ENCODE measurements around the gene DUS4L. TPM values are rescaled to one million over a fixed set of nuclear protein-coding genes. Genes with fewer than 3 reads are reported as not detected.

Gene DUS4L
- polyA plus RNA-seq, 1 donor: 22.3 TPM

GRCh38 chr7:107579885-107580715 lies 16.3 kb downstream of the DUS4L start, which contains the start of gene BCAP29:
Gene BCAP29 (plus strand): TSS chr7:107580246. CDS start chr7:107580773, 527 bp downstream.
- peak; percentile 65 for DNase-seq

DNA sequence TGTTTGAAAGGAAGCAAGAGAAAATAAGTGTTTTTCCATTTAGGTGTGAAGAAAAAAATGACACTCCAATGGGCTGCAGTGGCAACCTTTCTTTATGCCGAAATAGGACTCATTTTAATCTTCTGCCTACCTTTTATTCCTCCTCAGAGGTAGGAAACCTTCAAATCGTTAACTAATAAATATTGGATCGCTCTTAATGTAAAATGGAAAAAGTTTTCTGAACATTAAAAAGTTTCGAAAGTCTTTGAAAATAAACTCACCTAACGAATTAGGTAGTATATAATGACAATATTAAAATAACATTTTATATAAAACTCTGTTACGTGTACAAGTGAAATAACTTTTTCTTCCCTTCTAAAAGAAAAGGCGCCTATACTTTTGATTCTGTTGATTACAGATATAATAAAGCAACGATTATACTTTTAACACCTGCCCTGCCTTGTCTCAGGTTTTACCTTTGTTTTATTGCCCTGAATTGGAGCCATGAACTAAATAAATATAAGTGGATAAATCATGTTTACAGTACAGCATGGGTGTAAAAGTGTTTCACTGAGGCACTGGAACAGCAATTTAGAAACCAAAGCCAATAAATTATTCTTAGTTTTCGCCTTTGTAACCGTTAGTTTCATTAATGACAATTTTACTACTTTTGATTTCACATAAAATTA lies 17.1 kb downstream of the DUS4L start:
- DNase-seq: no peak

DNA sequence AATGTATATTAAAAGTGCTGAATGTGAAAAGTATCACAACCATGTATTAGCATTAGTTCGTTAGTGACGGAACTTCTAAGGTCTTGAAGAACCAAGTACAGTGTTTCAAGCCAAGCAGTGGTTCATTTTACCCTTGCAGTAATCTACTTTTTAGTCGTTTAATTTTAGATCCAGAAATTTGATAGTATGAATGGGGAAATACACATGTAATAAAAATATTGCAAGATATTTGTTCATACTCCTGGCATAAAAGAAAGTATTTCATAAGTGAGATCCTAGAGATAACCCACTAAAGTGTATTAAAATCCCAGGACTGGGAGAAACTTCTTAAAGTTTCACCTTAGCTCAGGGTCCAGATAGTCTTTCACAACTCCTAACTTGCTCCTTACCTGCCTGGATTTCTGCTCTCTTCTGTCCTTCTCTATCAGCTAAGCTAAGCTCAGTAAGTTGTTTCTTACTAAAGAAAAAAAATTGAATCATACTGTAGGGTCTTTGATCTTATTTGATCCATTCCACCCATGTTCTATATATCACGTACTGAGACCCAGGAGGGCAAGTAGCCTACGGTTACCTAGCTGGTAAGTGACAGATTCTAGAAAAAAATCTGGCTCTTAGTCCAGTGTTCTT lies 17.7 kb downstream of the DUS4L start:
- DNase-seq: no peak

DNA sequence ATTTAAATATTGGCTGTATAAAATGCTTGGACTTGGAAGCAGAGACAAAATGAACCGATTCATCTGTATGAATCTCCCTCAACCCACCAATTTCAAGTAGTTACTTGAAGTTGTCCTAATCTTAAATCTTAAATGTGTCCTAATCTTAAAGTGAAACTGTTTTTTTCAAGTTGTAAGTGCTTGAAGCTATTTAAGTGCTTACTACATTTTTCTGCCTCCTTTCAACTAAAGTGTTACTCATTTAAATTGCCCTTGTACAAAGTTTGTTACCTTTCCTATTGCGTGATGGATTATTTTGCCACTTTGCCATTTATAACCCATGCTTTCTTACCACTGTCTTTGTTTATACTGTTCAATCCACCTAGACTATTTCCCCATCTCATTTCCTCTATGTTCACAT lies 19.1 kb downstream of the DUS4L start:
- DNase-seq: no peak

- no peak for DNase-seq
Observed at GRCh38 chr7:107584716-107585115, 20.9 kb downstream of the DUS4L start.

DNA sequence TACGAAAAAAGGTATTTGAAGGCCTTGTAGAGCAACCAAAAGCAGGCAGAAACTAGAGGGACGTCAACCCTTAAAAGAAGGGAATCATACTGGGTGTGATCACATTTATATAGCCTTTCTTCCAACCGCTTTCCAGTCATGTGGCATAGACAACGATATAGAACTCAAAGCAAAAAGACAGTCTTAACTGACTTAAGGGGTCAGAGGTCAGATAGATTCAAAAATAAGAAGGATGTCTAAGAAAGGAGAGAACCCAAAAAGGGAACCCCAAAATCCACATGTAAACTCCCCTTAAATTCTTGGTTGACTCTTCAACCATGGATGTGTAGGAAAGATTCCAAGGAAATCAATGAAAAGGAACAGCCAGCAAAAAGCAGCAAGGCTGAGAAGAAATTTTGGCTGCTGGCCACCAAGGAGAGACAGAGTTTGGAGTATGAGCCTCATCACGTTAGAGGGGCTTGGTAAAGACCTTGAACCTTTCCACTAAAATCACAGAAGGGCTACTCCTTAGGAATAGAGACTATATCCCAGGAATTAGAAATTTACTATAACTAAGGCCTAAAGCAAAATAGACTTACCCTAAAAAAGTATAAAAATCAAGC lies 24.9 kb downstream of the DUS4L start:
- no peak for DNase-seq

GRCh38 chr7:107591421-107591820 lies 27.6 kb downstream of the DUS4L start:
- DNase-seq: no peak

GRCh38 chr7:107592361-107593024 lies 28.7 kb downstream of the DUS4L start:
- DNase-seq: no peak

- DNase-seq: no peak
Observed at GRCh38 chr7:107593025-107593410, 29.2 kb downstream of the DUS4L start.

- peak; percentile 42 for DNase-seq
Observed at GRCh38 chr7:107594961-107595737, 31.4 kb downstream of the DUS4L start.

DNA sequence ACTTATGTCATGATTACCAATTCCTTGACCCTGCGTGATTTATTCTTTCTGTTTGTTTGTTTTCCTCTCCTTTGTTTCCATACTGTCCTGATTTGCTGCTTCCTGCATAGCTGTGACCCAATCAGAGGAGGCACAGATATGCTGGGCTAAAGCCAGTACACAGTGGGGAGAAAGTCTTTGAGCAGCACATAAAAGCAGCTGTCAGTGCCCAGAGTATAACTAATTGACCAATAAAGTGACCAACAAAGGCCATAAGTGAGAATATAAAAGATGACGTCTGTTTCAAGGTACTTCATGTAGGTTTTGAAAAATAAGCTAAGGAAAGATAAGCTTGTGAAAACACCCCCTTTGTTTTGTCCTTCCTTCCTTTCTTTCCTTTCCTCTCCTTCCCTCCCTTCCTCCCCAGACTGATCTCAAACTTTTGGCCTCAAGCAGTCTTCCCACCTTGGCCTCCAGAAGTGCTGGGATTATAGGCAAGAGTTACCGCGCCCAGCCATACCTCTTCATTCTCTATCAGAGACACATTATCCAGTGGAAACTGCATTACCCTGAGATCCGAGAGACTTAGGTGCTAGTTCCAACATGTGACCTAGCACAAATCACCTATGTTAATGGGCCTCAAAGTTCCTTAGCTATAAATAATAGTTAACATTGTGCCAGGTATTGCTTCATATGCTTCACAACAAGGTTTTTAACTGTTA lies 33.3 kb downstream of the DUS4L start:
- DNase-seq: no peak

- no peak for DNase-seq
Observed at GRCh38 chr7:107597582-107597916, 33.8 kb downstream of the DUS4L start.

DNA sequence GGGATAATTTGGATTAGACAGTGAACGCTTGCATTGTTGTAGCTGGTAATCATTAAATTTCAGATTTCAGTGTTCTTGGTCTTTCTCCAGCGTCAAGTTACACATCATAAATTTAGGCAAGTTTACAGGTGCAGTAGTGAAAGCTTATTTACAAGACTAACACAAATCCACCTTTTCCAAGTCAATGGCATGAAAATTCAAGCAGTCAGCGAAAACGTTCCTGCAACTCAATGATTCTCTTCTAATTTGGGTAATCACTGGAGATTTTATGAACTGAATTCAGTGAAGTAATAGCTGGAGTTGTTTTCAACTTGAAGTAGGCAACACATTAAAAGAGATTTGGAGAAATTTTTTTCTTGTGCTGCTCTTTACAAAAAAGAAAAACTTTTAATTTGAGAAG lies 34.2 kb downstream of the DUS4L start:
- DNase-seq: no peak

- DNase-seq: no peak
Observed at GRCh38 chr7:107599262-107599661, 35.5 kb downstream of the DUS4L start.

- DNase-seq: no peak
Observed at GRCh38 chr7:107600816-107601215, 37.0 kb downstream of the DUS4L start.

DNA sequence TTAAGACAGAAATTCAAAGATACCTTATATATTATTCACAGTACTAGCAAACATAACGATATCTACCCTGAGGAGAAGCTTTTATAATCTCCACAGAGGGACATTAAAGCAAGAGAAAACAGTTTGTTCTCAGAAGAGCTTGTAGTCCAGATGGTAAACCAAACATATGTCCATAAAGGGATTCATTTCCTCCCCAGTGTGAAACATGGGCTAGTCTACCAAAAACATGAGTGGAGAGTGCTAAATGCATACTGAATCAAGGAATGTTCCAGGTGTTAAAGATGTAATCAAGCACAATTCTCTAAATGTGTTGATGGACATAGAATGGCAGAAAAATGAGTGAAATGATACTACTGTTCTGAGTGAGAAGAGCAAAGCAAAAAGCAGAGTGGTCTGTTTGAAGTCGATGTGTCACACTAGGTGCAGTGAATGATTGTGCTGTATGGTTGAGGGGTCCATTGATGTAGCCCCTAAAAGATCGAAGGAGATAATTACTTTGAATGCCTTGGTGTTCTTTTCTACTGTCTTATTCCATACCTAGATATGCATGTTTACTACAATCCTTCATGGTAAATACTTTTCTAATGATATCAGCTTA lies 41.5 kb downstream of the DUS4L start:
- no peak for DNase-seq

DNA sequence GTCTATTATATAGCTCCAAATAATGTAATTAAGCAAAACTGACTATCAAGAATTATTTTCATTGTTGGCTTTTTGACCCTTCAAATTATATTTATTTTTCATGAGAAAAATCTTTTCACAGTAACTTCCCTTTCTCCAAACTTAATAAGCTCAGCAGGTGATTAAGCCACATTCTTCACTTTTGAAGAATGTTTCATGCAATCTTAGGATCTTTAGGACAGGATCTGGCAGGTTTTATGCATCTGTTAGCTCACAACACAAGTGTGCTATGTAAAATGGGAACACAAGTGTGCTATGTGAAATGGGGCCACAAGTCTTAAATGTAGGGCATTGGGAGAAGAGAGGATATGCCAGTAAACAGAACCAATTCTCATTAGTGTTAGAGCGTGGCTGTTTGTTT lies 42.5 kb downstream of the DUS4L start:
- no peak for DNase-seq

DNA sequence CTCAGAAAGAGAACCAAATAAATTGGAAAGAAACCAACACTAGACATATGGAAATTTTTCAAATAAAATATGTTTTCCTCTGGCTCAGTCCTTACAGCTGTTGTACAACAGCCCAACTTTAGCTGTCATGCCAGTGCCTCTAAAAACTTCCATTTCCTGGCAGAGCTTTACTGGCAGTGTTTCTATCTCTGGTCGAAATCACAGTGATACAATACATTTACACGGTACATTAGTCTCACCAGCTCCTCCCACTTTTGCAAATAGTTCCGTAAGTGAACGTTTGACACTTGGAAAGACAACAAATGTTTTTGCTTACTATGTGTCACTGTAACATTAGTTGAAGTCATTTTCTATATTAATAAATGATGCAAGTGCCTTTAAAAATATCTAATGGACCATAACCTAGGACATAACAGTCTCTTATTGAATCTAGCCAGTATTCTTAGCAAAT lies 46.1 kb downstream of the DUS4L start:
- no peak for DNase-seq

GRCh38 chr7:107610323-107610722 lies 46.6 kb downstream of the DUS4L start:
- DNase-seq: no peak

- no peak for DNase-seq
Observed at GRCh38 chr7:107613439-107613838, 49.7 kb downstream of the DUS4L start.
